Measurements from ENCODE around the gene UMAD1.

UMAD1 gene

GRCh38 chr7:7620236-7620635, 20.3 kb upstream of the UMAD1 start:
- no peak for TF ChIP-seq ZNF565 (CRISPR knock-in tag; conservative IDR thresholded peaks at IDR 0.05; ENCODE audit: low read depth)
- no peak for TF ChIP-seq PPARA (CRISPR knock-in tag; IDR thresholded peaks at IDR 0.05; ENCODE audit: borderline replicate concordance)
- TF ChIP-seq ZFP30 (CRISPR knock-in tag; IDR thresholded peaks at IDR 0.05), result no peak
- no peak for TF ChIP-seq ARNTL (CRISPR knock-in tag; IDR thresholded peaks at IDR 0.05; ENCODE audit: borderline replicate concordance, low read depth)
- no peak for ATAC-seq

GRCh38 chr7:7620644-7621210, 19.8 kb upstream of the UMAD1 start:
- no peak for ATAC-seq
- TF ChIP-seq ESRRG (CRISPR knock-in tag; IDR thresholded peaks at IDR 0.05) (no peak), RARB (CRISPR knock-in tag; IDR thresholded peaks at IDR 0.05) (no peak), SNAI2 (CRISPR knock-in tag; IDR thresholded peaks at IDR 0.05) (no peak), ZFP3 (CRISPR knock-in tag; IDR thresholded peaks at IDR 0.05) (no peak), GLIS3 (CRISPR knock-in tag; IDR thresholded peaks at IDR 0.05) (no peak), ARNTL (CRISPR knock-in tag; IDR thresholded peaks at IDR 0.05; ENCODE audit: borderline replicate concordance, low read depth) (0 out of 2 replicates have a peak, but pooled peaks have one; percentile 28), ZNF70 (CRISPR knock-in tag; IDR thresholded peaks at IDR 0.05) (0 out of 2 replicates have a peak, but pooled peaks have one; percentile 8), CREB5 (CRISPR knock-in tag; IDR thresholded peaks at IDR 0.05; ENCODE audit: low read depth) (no peak), ZNF565 (CRISPR knock-in tag; conservative IDR thresholded peaks at IDR 0.05; ENCODE audit: low read depth) (no peak), ZNF8 (CRISPR knock-in tag; IDR thresholded peaks at IDR 0.05) (no peak), OSR1 (CRISPR knock-in tag; IDR thresholded peaks at IDR 0.05) (no peak), ZC3H10 (CRISPR knock-in tag; IDR thresholded peaks at IDR 0.05) (no peak), ISL1 (CRISPR knock-in tag; IDR thresholded peaks at IDR 0.05) (no peak), CSDC2 (CRISPR knock-in tag; IDR thresholded peaks at IDR 0.05) (no peak), ZFP30 (CRISPR knock-in tag; IDR thresholded peaks at IDR 0.05) (no peak), CSRNP3 (CRISPR knock-in tag; IDR thresholded peaks at IDR 0.05) (no peak), PATZ1 (CRISPR knock-in tag; IDR thresholded peaks at IDR 0.05; ENCODE audit: borderline replicate concordance) (no peak), TSHZ2 (CRISPR knock-in tag; IDR thresholded peaks at IDR 0.05) (no peak), TOX (CRISPR knock-in tag; IDR thresholded peaks at IDR 0.05; ENCODE audit: borderline replicate concordance) (no peak), BACH2 (CRISPR knock-in tag; IDR thresholded peaks at IDR 0.05; ENCODE audit: borderline replicate concordance) (0 out of 2 replicates have a peak, but pooled peaks have one; percentile 42), PPARA (CRISPR knock-in tag; IDR thresholded peaks at IDR 0.05; ENCODE audit: borderline replicate concordance) (no peak), TCF4 (CRISPR knock-in tag; IDR thresholded peaks at IDR 0.05; ENCODE audit: borderline replicate concordance) (0 out of 2 replicates have a peak, but pooled peaks have one; percentile 47)

- ATAC-seq, result no peak
- TF ChIP-seq ISL1 (CRISPR knock-in tag; IDR thresholded peaks at IDR 0.05) (no peak), TCF4 (CRISPR knock-in tag; IDR thresholded peaks at IDR 0.05; ENCODE audit: borderline replicate concordance) (no peak), RARB (CRISPR knock-in tag; IDR thresholded peaks at IDR 0.05) (no peak), CREB5 (CRISPR knock-in tag; IDR thresholded peaks at IDR 0.05; ENCODE audit: low read depth) (no peak), ZFP3 (CRISPR knock-in tag; IDR thresholded peaks at IDR 0.05) (no peak), CSDC2 (CRISPR knock-in tag; IDR thresholded peaks at IDR 0.05) (no peak), CSRNP3 (CRISPR knock-in tag; IDR thresholded peaks at IDR 0.05) (no peak), ZC3H10 (CRISPR knock-in tag; IDR thresholded peaks at IDR 0.05) (no peak), BACH2 (CRISPR knock-in tag; IDR thresholded peaks at IDR 0.05; ENCODE audit: borderline replicate concordance) (no peak), TOX (CRISPR knock-in tag; IDR thresholded peaks at IDR 0.05; ENCODE audit: borderline replicate concordance) (no peak), ARNTL (CRISPR knock-in tag; IDR thresholded peaks at IDR 0.05; ENCODE audit: borderline replicate concordance, low read depth) (no peak), SNAI2 (CRISPR knock-in tag; IDR thresholded peaks at IDR 0.05) (no peak), TSHZ2 (CRISPR knock-in tag; IDR thresholded peaks at IDR 0.05) (no peak)
These were observed 12.1 kb upstream of the UMAD1 start for GRCh38 chr7:7628476-7628875.

Measured in SK-N-SH treated with all-trans-retinoic acid at 6 μM for 48 hours (cell line).